Stimulated activated CD8-positive, alpha-beta memory T cell treated with anti-CD3 and anti-CD28 coated beads, Interleukin-15, amount 100 ng/mL, for 24 hours (primary cell): ENCODE measurements around the gene AGO4.

Source experiments
- DNase-seq: peaks from one replicate; pipeline ENCODE4 v3.0.0-alpha.2; 2020; ENCODE audit warnings: low read depth

AGO4 gene

DNA sequence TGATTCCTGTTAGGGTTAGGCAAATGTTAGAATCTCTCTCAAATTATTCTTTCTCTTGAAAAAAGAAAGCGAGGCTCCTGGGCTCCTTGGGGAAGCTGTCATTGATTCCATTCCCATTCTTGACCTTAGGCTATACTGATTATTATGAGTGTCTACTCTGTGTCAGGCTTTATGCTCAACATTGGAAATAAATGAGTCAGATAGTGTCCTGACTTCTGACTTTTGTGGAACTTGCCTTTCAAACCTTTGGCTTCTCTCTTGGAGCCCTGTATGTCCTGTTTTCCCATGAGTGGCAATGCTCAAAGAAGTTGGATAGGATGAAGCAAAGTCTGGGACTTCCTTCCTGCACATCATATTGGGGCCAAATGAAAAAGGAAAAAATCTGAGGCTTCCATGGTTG, 86.8 kb downstream of the AGO4 start:
- DNase-seq: no peak

- no peak for DNase-seq
These were observed 92.1 kb downstream of the AGO4 start for GRCh38 chr1:35899941-35900340.

- no peak for DNase-seq
These were observed 93.4 kb downstream of the AGO4 start for GRCh38 chr1:35901235-35901634.

DNA sequence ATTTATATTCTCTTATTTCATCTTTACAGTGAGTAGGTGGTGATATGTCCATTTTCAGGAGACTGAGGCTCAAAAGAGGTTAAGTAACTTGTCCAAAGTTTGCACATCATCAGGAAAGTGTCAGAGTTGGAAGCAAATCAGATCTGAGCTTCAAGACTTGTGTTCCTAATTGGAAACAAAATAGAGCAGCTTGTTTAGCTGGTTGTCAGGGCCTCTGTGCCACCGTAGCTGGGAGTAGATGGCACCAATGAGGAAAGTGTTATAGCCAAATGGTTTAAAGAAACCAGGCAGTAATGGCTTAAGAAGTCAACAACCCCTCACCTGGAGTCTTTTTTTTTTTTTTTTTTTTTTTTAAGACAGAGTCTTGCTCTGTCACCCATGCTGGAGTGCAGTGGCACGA, 94.9 kb downstream of the AGO4 start:
- no peak for DNase-seq
